ENCODE results near the gene ZNF407.

The ZNF407 gene

GRCh38 chr18:74635224-74635975 is 37.7 kb downstream of the ZNF407 start:
- Histone ChIP-seq H3K9ac (ENCODE audit: low read length) (no peak overlapping the region), H3K27ac (ENCODE audit: low read depth, low read length) (no peak overlapping the region), H3K4me3 (ENCODE audit: low read length) (no peak overlapping the region), H3K36me3 (ENCODE audit: control insufficient read depth, insufficient read depth, low read length) (no peaks in the 10 kb centered on the region), H3K4me1 (ENCODE audit: control insufficient read depth, insufficient read depth, low read length) (no peaks in the 10 kb centered on the region), H3K27me3 (ENCODE audit: control insufficient read depth, insufficient read depth, low read length) (no peaks in the 10 kb centered on the region)

GRCh38 chr18:74637070-74637469 is 39.4 kb downstream of the ZNF407 start:
- Histone ChIP-seq H3K27me3 (ENCODE audit: control insufficient read depth, insufficient read depth, low read length) (no peaks in the 10 kb centered on the region), H3K4me1 (ENCODE audit: control insufficient read depth, insufficient read depth, low read length) (no peaks in the 10 kb centered on the region), H3K27ac (ENCODE audit: low read depth, low read length) (no peak overlapping the region), H3K4me3 (ENCODE audit: low read length) (no peak overlapping the region), H3K36me3 (ENCODE audit: control insufficient read depth, insufficient read depth, low read length) (no peaks in the 10 kb centered on the region), H3K9ac (ENCODE audit: low read length) (no peak overlapping the region)

- no peaks in the 10 kb centered on the region for H3K36me3 ChIP-seq (ENCODE audit: control insufficient read depth, insufficient read depth, low read length)
- no peaks in the 10 kb centered on the region for H3K27me3 ChIP-seq (ENCODE audit: control insufficient read depth, insufficient read depth, low read length)
- H3K4me1 ChIP-seq (ENCODE audit: control insufficient read depth, insufficient read depth, low read length), result no peaks in the 10 kb centered on the region
- H3K27ac ChIP-seq (ENCODE audit: low read depth, low read length), result no peak overlapping the region
- no peak overlapping the region for H3K4me3 ChIP-seq (ENCODE audit: low read length)
- H3K9ac ChIP-seq (ENCODE audit: low read length), result no peak overlapping the region
Observed at GRCh38 chr18:74638210-74638609, 40.5 kb downstream of the ZNF407 start.

GRCh38 chr18:74644713-74645112 is 47.0 kb downstream of the ZNF407 start:
- Histone ChIP-seq H3K9ac (ENCODE audit: low read length) (no peak overlapping the region), H3K4me1 (ENCODE audit: control insufficient read depth, insufficient read depth, low read length) (peaks cover 3% of the 10 kb centered on the region), H3K36me3 (ENCODE audit: control insufficient read depth, insufficient read depth, low read length) (no peaks in the 10 kb centered on the region), H3K27ac (ENCODE audit: low read depth, low read length) (no peak overlapping the region), H3K27me3 (ENCODE audit: control insufficient read depth, insufficient read depth, low read length) (no peaks in the 10 kb centered on the region), H3K4me3 (ENCODE audit: low read length) (no peak overlapping the region)

GRCh38 chr18:74645679-74646078 is 48.0 kb downstream of the ZNF407 start:
- no peak overlapping the region for H3K4me3 ChIP-seq (ENCODE audit: low read length)
- H3K27ac ChIP-seq (ENCODE audit: low read depth, low read length), result no peak overlapping the region
- no peaks in the 10 kb centered on the region for H3K27me3 ChIP-seq (ENCODE audit: control insufficient read depth, insufficient read depth, low read length)
- H3K4me1 ChIP-seq (ENCODE audit: control insufficient read depth, insufficient read depth, low read length), result peaks cover 3% of the 10 kb centered on the region
- H3K9ac ChIP-seq (ENCODE audit: low read length), result no peak overlapping the region
- no peaks in the 10 kb centered on the region for H3K36me3 ChIP-seq (ENCODE audit: control insufficient read depth, insufficient read depth, low read length)

- H3K36me3 ChIP-seq (ENCODE audit: control insufficient read depth, insufficient read depth, low read length), result no peaks in the 10 kb centered on the region
- no peaks in the 10 kb centered on the region for H3K4me1 ChIP-seq (ENCODE audit: control insufficient read depth, insufficient read depth, low read length)
- H3K4me3 ChIP-seq (ENCODE audit: low read length), result no peak overlapping the region
- H3K27ac ChIP-seq (ENCODE audit: low read depth, low read length), result no peak overlapping the region
- no peak overlapping the region for H3K9ac ChIP-seq (ENCODE audit: low read length)
- H3K27me3 ChIP-seq (ENCODE audit: control insufficient read depth, insufficient read depth, low read length), result no peaks in the 10 kb centered on the region
Observed at GRCh38 chr18:74651327-74652128, 53.9 kb downstream of the ZNF407 start.

GRCh38 chr18:74652392-74652988 is 54.8 kb downstream of the ZNF407 start:
- no peaks in the 10 kb centered on the region for H3K36me3 ChIP-seq (ENCODE audit: control insufficient read depth, insufficient read depth, low read length)
- H3K4me1 ChIP-seq (ENCODE audit: control insufficient read depth, insufficient read depth, low read length), result no peaks in the 10 kb centered on the region
- no peaks in the 10 kb centered on the region for H3K27me3 ChIP-seq (ENCODE audit: control insufficient read depth, insufficient read depth, low read length)
- no peak overlapping the region for H3K4me3 ChIP-seq (ENCODE audit: low read length)
- H3K9ac ChIP-seq (ENCODE audit: low read length), result no peak overlapping the region
- H3K27ac ChIP-seq (ENCODE audit: low read depth, low read length), result no peak overlapping the region

GRCh38 chr18:74654638-74655037 is 57.0 kb downstream of the ZNF407 start:
- no peak overlapping the region for H3K4me3 ChIP-seq (ENCODE audit: low read length)
- no peak overlapping the region for H3K27ac ChIP-seq (ENCODE audit: low read depth, low read length)
- no peaks in the 10 kb centered on the region for H3K36me3 ChIP-seq (ENCODE audit: control insufficient read depth, insufficient read depth, low read length)
- H3K9ac ChIP-seq (ENCODE audit: low read length), result no peak overlapping the region
- H3K27me3 ChIP-seq (ENCODE audit: control insufficient read depth, insufficient read depth, low read length), result no peaks in the 10 kb centered on the region
- H3K4me1 ChIP-seq (ENCODE audit: control insufficient read depth, insufficient read depth, low read length), result no peaks in the 10 kb centered on the region

GRCh38 chr18:74661008-74661407 is 63.3 kb downstream of the ZNF407 start:
- H3K4me3 ChIP-seq (ENCODE audit: low read length), result no peak overlapping the region
- H3K36me3 ChIP-seq (ENCODE audit: control insufficient read depth, insufficient read depth, low read length), result no peaks in the 10 kb centered on the region
- H3K9ac ChIP-seq (ENCODE audit: low read length), result no peak overlapping the region
- no peak overlapping the region for H3K27ac ChIP-seq (ENCODE audit: low read depth, low read length)
- no peaks in the 10 kb centered on the region for H3K4me1 ChIP-seq (ENCODE audit: control insufficient read depth, insufficient read depth, low read length)
- no peaks in the 10 kb centered on the region for H3K27me3 ChIP-seq (ENCODE audit: control insufficient read depth, insufficient read depth, low read length)

GRCh38 chr18:74661691-74662090 is 64.0 kb downstream of the ZNF407 start:
- no peak overlapping the region for H3K27ac ChIP-seq (ENCODE audit: low read depth, low read length)
- H3K36me3 ChIP-seq (ENCODE audit: control insufficient read depth, insufficient read depth, low read length), result no peaks in the 10 kb centered on the region
- H3K4me3 ChIP-seq (ENCODE audit: low read length), result no peak overlapping the region

GRCh38 chr18:74662622-74663021 is 65.0 kb downstream of the ZNF407 start:
- no peak overlapping the region for H3K9ac ChIP-seq (ENCODE audit: low read length)
- H3K4me3 ChIP-seq (ENCODE audit: low read length), result no peak overlapping the region
- H3K4me1 ChIP-seq (ENCODE audit: control insufficient read depth, insufficient read depth, low read length), result no peaks in the 10 kb centered on the region
- no peaks in the 10 kb centered on the region for H3K27me3 ChIP-seq (ENCODE audit: control insufficient read depth, insufficient read depth, low read length)
- H3K27ac ChIP-seq (ENCODE audit: low read depth, low read length), result no peak overlapping the region
- H3K36me3 ChIP-seq (ENCODE audit: control insufficient read depth, insufficient read depth, low read length), result no peaks in the 10 kb centered on the region

More at GRCh38 chr18:74661691-74662090, 64.0 kb downstream of the ZNF407 start:
- H3K9ac ChIP-seq (ENCODE audit: low read length), result no peak overlapping the region
- no peaks in the 10 kb centered on the region for H3K4me1 ChIP-seq (ENCODE audit: control insufficient read depth, insufficient read depth, low read length)
- H3K27me3 ChIP-seq (ENCODE audit: control insufficient read depth, insufficient read depth, low read length), result no peaks in the 10 kb centered on the region

GRCh38 chr18:74665346-74665745 is 67.7 kb downstream of the ZNF407 start:
- H3K27me3 ChIP-seq (ENCODE audit: control insufficient read depth, insufficient read depth, low read length), result no peaks in the 10 kb centered on the region
- no peaks in the 10 kb centered on the region for H3K36me3 ChIP-seq (ENCODE audit: control insufficient read depth, insufficient read depth, low read length)
- no peak overlapping the region for H3K9ac ChIP-seq (ENCODE audit: low read length)

More at GRCh38 chr18:74665346-74665745, 67.7 kb downstream of the ZNF407 start:
- no peaks in the 10 kb centered on the region for H3K4me1 ChIP-seq (ENCODE audit: control insufficient read depth, insufficient read depth, low read length)
- H3K4me3 ChIP-seq (ENCODE audit: low read length), result no peak overlapping the region
- no peak overlapping the region for H3K27ac ChIP-seq (ENCODE audit: low read depth, low read length)
